ENCODE data around the gene TADA2A.

TADA2A gene, protein sequence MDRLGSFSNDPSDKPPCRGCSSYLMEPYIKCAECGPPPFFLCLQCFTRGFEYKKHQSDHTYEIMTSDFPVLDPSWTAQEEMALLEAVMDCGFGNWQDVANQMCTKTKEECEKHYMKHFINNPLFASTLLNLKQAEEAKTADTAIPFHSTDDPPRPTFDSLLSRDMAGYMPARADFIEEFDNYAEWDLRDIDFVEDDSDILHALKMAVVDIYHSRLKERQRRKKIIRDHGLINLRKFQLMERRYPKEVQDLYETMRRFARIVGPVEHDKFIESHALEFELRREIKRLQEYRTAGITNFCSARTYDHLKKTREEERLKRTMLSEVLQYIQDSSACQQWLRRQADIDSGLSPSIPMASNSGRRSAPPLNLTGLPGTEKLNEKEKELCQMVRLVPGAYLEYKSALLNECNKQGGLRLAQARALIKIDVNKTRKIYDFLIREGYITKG

DNA sequence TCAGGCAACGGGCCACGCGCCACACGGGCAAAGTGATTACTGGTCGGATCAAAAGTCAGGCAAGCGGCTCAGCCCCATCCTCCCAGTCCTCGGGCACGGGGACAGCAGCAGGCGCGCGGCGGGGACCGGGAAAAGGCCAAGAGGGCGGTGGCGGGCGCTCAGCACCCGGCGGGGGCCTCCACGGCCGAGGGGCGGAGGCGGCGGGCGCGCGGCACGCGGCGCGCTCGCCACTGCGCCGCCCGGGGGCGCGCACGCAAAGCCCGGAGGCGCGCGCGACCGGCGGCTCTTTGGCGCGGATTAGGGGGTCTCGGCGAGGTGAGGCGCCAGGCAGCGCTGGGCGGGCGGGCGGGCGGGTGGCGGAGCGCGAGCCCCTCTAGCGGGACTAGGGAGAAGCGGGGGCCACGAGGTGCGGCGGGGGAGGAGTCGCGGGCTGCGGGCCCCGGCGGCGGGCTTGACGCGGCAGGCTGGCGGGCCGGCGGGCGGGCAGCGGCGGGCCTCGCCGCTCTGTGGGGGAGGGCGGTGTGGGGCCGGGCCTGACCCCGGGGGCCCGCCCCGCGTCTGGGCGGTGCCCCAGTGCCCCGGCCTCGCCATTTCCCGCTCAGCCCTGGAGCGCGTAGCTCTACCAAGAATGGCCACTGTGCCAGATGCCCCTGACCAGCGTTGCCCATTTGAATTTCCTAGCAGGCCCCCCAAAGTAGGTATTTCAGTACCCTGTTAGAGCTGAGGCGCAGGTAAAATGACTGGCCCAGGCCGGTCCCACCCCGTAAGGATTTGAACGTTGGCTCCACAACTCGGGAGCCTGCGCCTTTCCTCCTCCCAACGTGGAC lies at the start of gene TADA2A, which contains the start of gene ACACA:
TADA2A (plus strand) TSS at position 252 of the 827 bp plus-strand sequence. CDS start 4,480 bp downstream, outside the sequence.
ACACA (minus strand) TSS at position 202 of the 827 bp plus-strand sequence. CDS start 537 bp downstream, outside the sequence.
- peak; percentile 76 for DNase-seq

DNA sequence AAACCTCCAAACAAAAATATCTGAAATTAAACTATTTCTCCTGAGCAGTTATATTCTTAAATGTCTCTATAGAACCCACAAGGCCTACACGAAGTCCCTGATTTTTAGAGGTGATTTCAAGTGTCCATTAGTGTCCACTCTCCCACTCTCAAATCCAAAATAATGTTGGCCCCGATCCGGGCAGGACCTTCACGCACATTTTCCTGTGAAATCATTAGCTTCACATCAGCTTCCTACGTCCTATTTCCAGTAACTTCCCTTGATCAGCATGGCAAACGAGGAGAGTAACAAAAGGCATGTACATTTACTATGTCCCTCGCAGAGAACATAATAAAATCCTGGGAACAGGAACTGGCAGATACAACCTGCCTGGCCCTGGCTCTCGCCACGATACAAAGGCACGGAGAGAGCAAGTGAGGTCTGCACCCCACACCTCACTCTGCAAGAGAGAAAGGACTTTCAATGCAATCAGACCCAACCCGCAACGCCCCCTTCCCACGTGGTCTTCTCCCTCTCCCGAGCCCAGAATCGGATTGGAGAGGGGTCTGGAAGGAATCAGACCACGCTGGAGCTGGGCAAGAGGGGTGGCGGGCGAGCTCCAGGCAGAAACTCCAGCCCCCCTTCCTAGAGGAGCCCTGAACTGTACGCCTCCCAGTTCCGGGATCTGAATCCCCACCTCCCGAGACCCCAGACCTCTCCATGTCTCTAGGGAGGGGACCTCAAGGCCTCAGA lies 48.4 kb upstream of the TADA2A start:
- no peak for DNase-seq

DNA sequence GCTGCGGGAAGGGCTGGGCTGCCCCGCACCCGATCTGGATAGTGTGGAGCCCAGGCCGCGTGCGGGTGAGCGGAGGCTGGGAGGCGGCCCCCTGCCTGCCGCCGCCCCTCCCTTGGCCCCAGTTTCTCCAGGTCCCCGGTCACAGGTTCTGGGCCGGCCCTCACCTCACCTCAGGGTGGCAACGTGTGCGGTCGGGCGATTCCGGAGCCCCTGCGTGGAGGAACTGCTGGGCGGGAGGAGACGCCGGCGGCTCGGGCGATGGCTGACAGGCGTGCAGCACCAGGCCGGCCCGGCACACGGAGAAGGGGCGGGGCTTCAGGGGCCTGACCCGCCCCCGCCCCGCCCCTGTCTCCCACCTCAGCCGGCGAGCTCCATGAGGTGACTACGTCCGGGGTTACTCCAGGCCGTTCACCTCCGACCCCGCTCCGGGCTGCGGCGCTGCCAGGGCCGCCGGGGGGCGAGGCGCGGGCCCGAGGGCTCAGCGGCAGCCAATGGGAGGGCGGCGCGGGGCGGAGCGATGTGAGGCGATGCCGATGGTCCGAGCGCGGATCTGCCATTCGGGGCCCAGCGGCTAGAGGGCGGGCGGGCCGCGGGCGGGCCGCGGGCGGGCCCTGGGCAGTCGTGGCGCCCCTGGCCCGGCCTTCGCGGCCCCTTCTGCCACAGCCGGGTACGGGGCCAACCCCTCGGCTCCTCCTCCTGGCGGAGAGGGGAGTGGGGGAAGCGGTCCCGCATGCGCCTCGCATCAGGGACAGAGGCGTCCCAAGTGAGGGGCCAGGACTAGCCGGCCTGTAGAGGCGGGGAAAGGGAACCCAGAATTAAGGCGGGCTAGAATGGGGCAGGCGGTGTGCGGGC lies 47.6 kb upstream of the TADA2A start:
- DNase-seq, result peak; percentile 96

DNA sequence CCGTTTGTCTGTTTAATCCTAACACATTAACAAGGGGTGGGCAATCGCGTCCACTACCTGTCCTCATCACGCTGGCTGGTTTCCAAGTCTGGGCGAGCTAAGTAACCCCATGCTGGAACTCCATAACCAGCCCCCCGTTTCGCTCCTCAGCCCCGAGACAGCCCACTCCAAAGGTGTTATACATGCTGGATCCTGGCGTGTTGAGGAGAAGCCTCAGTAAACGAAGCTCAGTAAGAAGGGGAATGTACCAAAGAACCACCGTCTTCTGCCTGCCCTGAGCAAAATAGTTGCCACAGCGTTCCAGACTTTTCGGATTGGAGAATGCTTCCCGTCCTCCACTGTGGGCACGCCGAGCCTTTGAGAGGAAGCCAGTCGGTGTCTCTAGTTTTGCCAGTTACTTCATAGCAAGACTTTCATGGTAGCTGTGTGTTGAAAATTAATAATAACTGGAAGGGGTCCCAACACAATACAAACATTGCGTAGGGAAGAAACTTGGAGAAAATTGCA lies 47.0 kb upstream of the TADA2A start:
- DNase-seq, result no peak

DNA sequence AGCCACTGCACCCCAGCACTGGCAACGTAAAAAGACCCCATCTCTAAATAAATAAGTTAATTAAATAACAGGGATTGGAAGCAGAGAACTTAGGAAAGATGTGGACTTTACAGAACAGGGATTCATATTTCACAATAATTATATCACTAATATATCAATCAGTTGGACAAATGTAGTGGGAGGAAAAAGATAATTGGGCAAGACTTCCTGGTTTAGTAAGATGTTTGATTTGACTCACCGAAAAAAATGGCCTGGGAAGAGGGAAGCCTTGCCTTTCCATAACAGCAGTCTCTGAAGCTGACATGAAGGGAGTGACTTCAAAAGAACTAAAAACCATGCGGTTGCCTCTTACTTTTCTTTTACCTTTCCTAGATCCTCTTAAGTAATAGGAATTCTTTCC lies 46.1 kb upstream of the TADA2A start:
- DNase-seq, result no peak

DNA sequence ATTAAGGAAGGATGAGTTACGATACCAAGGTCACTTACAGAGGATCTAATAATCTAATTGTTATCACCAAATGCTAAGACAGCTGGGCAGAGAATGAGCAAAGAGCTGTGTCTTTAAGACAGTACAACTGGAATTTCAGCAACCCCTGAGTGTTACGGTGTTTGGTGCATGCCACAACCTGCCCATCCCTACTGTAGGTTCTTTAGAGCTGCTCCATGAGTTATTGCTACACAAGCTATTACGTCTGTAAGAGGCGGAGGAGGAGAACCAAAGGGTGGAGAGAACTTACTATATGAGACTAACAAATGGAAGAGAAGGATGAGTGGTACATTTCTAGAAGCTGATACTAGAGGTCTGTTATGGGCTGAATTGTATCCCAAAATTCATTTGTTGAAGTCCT lies 45.1 kb upstream of the TADA2A start:
- no peak for DNase-seq

DNA sequence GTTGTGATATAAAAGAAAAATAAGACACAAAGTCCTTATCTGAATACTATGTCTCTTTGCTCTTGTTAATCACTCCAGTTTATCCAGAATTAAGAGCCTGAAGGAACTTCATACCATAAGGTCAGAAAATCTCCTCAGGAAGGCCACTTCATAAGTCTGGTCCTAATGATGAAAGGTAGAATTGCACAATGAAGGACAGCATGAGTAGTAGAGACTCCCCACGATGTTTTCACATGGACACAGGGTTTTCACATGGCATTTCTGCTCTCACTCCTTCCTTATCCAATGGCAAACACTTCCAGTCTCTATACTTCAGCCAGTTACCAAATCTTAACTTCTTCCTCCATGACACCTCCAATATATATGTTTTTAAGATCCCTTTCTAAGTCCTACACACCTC lies 41.1 kb upstream of the TADA2A start:
- DNase-seq, result no peak

DNA sequence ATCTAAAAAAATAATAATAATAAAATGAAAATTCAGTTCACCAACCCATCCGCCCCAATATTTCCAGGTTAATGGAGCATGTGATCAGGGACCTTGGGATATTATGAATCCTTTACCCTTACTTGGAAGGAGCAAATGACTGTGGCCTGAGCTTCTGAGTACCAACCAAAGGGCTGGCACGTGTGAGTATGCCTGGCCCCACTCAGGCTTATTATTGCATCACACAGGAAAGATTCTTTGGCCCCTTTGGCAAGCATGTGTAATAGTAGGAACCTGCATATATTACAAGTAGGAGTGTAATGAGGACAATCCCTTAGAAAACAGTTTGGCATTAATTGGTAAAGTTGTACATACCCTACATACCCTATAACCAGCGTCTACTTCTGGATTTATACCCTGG lies 38.1 kb upstream of the TADA2A start:
- DNase-seq, result no peak

DNA sequence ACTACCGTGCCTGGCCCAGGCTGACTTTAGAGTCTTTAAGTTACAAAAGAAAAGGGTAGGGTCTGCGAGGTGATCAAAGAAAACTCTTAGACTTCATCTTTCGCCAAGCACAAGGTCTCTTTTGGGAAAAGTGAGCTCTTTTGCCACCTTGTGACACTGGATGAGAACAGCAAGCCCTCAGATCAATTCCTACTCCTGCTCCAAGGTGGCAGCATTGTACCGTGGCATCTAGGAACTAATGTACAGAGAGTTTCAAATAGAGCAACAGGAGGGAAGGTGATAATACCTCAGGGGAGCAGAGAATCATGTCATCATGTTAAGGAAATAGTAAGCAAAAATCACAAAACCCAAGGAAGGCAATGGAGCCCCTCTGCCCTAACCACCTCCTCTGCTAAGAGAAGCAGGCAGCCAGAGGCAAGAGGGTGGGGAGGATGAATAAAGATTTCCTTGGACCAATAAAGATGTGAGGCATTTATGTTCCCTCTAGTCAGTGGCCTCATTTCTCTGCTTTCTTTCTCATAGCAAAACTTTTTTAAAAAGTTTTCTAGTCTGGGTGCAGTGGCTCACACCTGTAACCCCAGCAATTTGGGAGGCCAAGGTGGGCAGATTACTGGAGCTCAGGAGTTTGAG lies 33.0 kb upstream of the TADA2A start:
- DNase-seq, result peak; percentile 32

DNA sequence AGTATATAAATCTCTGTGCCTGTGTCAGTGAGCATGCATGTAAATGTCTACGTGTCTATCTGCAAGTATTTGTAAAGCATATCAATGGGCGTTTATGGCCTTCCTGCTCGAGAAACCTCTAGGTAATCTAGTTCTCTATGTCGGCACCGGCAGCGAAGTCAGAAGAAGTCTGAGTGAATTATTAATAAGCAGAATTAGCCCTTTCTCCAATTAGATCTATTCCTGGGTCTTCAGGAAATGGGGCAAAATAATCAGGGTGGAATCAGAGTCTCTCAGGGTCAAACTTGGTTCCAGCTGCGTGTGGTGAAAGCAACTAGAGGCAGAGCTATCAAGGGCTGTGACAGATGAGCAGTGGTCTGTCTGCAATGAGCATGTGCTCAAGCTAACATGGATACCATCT lies 31.0 kb upstream of the TADA2A start, which contains the start of gene C17orf78:
C17orf78 (plus strand) TSS at position 280 of the 400 bp plus-strand sequence; CDS start at position 388, 108 bp downstream.
- DNase-seq, result no peak

DNA sequence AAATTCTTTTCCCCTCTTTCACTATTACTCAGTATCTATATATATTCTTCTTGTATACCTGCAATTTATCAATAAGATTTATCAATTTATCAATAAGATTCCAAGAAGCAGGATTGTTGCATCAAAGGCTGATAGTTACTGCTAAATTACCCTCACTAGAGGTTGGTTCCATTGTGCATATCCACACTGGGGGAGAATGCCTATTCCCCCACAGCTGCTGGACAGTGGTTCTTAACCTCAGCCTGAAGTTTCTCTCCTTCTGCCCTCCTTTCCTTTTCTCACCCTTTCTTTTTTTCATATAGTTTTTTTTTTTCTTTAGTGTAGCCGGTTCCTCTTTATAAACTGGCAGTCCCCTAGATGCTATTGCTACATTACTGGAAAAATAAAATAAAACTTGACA lies 24.6 kb upstream of the TADA2A start:
- no peak for DNase-seq

DNA sequence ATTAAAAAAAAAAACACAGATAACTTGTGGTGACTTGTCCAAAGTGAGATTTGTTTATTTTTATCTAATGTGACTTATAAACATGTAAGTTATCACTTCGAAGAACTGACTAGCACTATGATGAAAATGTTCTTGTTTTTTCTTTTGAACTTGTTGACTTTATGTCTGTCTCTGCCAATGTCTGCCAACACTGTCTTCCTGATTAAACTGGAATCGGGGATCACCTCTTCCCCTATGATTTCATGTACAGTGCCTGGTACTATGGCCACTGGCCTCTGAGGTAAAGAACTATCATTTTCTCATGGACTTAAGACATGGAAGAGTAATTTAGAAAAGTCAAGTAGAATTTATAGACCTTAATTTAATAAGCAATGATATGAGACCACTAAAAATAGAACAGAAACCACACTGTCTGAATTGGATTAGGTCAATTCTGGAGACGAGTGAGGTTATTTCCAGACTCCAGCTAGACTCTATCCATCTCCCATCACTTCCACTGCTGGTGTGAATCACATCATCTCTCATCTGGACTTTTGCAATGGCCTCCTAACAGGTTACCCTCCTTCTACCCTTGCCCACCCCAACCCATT lies 22.0 kb upstream of the TADA2A start:
- no peak for DNase-seq

DNA sequence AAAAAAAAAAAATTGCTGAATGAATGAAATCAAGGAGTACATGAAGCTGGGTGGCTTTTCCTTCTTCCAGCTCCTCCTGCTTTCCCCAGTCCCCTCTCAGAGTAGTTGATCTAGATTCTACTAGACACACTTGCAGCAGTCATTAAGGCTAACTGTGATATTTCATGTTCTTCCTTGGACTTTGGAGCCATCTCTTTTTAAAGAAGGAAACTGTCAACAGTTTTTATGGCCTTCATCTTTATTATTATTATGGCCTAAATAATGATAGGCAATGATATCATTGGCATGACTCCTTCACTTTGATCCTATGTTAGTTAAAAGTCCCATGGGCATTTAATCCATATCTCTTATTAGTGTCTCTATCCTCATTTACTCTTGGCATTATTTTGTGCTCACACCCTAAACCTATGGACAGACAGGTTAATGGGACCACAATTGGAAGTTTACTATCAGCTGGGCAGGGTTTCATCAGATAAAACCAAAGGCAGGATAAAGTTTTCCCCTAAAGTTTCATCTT lies 21.2 kb upstream of the TADA2A start:
- DNase-seq, result no peak

DNA sequence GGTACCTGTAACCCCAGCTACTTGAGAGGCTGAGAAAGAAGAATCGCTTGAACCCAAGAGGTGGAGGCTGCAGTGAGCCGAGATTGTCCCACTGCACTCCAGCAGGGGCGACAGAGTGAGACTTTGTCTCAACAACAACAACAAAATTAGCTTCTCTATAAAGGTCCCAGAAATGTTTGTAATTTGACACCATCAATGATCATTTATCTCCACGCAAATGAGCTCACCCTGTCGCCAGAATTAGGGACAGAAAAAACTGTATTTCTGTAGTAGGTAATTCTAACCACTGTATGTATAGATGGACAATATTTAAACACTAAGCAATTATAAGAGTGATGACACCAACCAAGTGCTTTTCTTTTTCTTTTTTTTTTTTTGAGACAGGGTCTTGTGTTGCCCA lies 20.2 kb upstream of the TADA2A start:
- no peak for DNase-seq

DNA sequence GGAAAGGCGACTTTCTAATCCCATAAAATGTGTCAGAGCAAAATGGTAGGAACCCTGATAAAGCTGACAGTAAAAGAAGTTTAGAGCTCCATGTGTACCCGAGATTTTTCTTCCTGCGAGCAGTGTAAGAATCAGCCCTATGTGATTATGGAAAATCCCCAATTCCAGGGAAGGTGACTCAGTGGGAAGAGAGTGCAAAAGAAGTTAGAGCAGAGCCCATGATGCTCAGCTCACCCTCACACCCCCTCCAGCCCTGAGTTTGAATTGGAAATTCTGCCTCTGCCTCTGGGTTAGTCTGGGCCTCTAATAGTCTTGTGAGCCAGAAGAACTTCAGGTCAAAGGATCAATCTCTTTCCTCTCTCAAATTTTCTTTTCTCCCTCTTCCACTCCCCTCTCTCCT lies 18.4 kb upstream of the TADA2A start:
- DNase-seq, result no peak

DNA sequence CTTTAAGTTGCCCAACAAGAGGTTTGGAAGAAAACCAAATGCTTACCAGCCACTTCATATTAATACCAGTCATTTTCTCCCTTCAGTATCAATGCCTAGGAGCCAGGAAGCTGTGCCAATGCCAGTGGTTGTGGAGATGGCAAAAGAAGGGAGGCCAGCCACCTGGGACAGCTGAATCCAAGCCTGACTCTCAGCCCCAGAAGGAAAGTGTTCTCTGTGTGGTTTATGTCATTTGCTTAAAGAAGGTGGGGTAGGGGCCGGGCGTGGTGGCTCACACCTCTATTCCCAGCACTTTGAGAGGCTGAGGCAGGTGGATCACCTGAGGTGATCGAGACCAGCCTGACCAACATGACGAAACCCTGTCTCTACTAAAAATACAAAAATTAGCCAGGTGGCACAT lies 17.5 kb upstream of the TADA2A start:
- DNase-seq, result no peak

DNA sequence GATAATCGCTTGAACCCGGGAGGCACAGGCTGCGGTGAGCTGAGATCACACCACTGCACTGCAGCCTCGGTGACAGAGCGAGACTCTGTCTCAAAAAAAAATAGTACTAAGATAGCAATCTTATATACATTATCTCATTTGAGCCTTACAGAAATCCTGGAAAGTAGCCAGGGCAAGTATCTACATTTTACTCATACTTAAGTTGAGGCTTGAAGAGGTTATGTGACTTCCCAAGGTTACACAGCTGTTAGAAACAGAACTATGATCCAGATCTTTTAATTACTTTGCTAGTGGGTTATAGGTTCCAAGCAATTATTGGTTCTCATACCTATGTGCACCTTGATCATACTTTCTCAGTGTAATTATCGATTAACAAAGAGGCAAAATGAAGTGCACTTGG lies 15.5 kb upstream of the TADA2A start:
- no peak for DNase-seq

DNA sequence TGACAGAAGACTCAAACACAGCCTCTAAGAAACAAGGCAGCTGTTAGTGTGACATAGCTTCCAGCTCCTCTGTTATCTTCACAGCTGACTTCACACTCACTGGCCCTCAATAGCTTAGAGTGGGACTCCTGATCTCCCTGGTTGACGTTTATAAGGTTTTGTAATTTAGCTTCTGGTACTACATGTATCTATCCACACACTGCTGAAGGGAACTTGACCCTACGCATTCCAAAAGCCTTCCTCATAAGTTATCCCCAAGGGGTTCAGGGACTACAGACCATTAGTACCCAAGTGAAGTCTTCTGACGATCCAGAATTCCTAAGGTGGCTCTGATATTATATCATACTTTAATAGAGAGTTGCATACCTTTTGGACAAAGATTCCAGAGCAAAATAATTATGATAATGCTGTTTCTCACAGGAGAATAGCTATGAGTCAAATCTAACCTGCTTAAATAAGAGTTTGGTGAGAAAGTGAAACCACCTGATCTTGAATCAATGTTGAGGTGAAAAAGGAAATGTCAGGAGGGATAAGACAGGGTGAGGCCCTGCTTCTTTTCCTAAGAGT lies 14.6 kb upstream of the TADA2A start:
- no peak for DNase-seq

DNA sequence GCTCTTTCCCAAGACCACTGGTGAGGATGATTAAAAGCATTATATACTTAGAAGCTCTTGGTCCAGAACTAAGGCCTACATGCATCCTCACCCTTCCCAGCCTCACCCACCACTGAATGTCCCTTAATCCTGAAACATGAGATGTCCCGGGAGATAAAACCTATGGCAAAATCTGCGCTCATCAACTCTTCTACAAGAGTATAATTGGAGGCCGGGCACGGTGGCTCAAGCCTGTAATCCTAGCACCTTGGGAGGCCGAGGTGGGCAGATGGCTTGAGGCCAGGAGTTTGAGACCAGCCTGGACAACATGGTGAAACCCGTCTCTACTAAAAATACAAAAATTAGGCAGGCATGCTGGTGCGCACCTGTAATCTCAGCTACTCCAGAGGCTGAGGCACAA lies 13.3 kb upstream of the TADA2A start:
- DNase-seq, result no peak

DNA sequence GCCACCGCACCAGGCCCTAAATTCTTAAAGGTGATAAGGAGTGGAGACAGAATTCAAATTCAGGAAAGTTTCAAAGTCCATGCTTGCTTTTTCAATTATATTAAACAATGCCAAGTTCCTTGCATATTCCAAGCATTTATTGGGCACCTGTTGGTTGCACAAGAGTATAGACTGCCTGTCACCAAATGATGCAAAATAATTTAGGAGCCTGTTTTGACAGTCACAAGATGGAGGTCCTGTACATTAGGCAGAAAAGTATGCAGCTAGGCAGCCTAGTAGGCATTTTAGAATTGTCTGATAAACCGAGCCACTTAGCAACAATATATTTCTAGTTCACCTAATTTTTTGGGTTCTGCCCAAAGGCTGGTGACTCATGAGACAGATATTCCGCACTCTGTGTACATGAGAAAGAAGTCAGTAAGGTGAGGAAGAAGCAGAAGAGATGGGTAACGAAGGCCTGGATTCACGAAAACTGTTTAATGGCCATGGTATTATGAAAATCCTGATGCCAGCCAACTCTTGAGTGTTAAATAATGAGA lies 7.4 kb upstream of the TADA2A start:
- DNase-seq, result no peak

All from NK-92 treated with Interleukin-12 subunit alpha and Interleukin-12 subunit beta, amount 100 ng/mL, for 24 hours (cell line).